GM21360 (cell line): Measurements from ENCODE around the gene CFAP74.
"Not testable (repeated sequence)": the region's sequence is repeated elsewhere in the genome, so short reads cannot be mapped to it uniquely, and the experiment has no call there.

Experiments used
- ATAC-seq: cut with Tn5 transposase; IDR thresholded peaks from one replicate; pipeline ENCODE4 v1.9.1; 2021; ENCODE audit warnings: mild to moderate bottlenecking, moderate library complexity; ENCODE audit not compliant: unreplicated experiment

CFAP74 gene

DNA sequence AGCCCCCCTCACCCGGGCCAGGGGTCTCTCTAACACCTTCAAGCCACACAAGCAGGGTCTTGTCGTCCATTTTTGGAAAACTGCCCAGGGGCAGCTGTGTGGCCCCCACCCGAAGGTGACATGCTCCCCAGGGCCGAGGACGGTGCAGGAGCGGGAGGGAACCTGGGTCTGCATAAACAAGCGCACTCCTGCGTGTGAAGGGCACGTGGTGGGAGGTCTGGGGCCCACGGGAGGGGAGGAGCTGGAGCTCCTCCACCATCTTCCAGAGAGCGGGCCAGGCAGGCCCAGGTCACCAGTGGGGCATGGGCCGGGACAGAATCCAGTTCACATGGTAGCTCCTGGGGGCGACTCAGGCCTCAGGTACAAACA lies 16.5 kb downstream of the CFAP74 start:
- ATAC-seq = no peak

DNA sequence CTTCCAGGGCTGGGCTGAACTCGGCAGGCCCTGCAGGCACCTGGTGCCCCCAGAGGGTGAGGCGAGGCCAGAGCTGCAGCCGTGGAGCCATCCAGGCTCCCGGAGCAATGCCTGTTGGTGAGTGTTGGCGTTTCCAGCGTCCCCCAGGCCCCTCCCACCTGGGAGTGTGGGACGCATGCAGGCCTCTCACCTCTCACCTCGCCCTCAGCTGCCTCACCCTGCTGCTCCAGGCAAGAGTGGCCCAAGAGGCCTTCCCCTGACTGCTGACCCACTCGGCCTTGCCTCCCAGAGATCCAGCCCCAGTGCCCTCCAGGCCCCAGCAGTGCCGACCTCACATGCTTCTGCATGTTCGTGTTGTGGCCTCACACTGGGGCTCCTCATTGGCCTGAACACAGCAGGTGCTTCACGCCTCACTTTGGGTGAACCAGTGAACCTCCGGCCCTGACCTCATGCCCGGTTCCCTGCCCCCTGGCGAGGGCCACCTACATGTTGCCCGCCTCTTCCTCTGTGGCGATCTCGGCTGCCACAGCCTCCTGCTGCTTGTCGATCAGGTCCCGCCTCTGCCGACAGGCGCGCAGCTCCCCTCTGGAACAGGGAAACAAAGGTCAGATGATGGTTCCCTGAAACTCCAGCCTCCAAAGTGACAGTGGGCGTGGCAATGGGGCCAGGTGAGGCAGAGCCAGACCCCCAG lies 17.0 kb downstream of the CFAP74 start:
- ATAC-seq = no peak

DNA sequence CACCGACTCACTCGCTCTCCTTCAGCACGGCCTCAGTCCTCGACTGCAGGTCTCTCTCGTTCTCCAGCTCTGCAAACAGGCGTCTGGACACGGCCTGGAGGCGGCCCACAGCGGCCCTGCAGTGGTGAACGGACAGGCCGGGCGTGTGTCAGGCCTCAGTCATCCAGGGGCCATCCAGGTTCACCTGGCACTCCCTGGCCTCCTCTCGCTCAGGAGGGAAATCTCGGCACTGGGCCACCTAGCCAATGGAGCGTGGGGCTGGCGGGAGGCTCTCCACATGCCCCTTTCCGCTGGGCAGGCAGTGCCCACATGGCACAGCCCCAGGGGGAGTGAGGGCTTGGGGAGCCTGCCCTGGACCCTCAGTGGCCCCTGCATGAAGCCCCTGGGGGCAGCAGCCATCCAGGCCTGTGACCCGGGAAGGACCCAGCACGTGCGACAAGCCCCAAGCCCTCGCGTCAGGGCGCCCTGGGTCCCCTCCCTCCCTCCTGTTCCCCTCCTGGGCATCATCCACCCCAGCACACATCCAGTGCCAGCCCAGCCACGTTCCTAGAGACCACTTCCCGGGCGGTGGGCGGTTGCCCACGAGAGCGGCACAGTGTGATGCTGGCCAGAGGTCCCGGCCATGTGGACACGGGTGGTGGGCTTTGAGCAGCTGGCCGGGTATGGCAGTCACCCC lies 18.1 kb downstream of the CFAP74 start:
- no peak for ATAC-seq

DNA sequence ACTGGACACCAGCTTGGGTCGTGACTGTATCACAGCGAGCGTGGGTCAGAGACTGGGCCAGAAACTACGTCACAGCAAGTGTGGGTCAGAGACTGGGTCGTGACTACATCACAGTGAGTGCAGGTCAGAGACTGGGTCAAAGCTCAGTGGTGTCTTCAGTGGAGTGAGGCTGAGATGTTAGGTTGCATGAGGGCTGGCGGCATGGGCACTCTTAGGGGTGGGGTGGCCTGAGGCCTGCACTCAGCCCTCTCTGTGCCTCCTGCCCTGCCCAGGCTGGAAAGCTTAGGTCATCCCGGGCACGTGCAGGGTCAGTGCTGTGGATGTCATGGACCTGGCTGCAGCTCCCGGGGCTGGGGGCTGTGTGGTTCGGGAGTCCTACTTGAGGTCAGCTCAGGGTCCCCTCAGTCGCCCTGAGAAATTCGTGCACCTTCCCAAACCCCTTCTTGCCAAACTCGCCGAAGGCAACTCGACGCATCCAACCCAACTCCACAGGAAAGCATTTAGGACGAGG lies 19.0 kb downstream of the CFAP74 start:
- no peak for ATAC-seq

DNA sequence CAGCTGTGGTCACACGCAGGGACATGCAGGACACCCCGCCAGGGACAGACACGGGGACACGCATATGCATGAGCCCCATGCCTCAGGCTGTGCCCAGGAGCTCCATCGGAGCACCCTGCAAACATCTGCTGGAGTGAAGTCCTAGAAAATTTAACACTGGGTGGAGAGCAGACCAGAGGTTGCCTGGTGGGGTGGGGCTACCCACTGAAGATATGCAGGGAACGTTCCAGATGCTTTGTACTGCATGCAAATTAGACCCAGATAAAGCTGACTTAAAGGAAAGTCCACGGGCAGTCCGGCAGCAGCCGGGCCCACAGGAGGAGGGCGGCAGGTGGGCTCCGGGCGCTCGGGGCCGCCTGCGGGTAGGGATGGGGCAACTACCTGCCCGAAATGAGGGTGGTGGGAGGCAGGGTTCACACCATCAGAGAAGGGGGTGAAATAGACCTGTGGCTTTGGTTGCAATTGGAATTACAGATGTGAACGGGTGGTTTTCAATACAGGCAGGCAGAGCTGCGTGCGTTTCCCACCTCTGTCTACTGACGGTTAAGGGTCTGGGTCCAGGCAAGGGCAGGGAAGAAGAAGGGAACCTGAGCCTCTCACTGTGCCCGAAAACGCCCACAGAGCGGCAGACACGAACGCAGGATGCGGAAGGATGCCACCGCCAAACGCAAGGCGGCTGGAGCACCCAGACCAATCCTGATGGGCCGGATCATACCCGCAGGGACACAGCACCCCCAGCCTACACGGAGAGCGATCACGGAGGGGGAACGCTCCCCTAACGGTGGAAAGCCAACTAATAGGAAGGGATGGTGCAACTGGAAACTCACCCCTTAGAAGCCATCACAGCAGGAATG lies 21.0 kb downstream of the CFAP74 start:
- ATAC-seq = no peak

DNA sequence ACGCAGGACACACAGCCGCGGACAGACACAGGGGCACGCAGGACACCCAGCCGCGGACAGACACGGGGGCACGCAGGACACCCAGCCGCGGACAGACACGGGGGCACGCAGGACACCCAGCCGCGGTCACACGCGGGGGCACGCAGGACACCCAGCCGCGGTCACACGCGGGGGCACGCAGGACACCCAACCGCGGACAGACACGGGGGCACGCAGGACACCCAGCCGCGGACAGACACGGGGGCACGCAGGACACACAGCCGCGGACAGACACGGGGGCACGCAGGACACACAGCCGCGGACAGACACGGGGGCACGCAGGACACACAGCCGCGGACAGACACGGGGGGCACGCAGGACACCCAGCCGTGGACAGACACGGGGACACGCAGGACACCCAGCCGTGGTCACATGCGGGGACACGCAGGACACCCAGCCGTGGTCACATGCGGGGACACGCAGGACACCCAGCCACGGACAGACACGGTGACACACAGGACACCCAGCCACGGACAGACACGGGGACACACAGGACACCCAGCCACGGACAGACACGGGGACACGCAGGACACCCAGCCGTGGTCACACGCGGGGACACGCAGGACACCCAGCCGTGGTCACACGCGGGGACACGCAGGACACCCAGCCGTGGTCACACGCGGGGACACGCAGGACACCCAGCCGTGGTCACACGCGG lies 21.8 kb downstream of the CFAP74 start:
- not testable (repeated sequence) for ATAC-seq

DNA sequence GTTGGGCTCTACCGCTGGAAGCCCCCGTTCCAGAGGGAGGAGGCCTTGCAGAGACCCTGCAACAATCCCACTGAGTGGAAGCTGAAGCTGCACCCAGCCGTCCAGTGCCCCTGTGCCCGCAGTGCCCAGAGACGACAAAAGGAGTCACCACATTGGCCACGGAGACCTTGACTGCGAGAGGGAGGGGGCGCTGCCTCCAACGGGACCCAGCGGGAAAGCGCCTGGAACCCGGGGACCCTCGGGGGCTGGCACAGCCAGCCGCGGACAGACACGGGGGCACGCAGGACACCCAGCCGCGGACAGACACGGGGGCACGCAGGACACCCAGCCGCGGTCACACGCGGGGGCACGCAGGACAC lies 22.5 kb downstream of the CFAP74 start:
- ATAC-seq = no peak

DNA sequence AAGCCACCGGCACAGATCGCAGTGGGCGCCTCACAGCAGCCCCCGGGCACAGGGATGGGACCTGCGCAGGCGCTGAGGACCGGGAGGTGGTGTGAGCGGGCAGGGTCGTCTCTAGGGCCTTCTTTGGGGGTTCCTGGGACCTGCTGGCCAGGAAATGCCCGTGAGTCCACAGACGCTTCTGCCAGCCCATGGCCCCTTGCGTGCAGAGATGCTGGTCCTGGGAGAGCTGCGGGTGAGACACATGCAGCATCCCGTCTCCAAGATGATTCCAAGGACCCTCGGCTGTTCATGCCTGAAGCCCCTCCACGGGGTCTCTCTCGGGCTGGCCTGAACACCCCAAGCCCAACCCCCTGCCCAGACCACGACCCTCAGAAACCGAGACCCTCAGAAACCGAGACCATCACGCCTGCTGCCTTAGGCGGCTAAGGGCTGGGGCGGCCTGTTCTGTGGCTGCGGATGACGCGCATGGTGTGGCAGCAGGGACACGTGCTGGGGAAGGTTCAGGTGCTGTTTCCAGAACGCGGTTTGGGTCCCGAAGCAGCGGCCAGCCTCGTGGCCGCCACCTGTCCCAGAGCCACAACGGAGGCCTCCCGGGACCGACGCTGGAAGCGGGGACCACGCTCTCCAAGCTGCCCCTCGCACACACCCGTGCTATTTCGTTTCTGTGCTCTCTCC lies 23.0 kb downstream of the CFAP74 start:
- ATAC-seq = no peak

DNA sequence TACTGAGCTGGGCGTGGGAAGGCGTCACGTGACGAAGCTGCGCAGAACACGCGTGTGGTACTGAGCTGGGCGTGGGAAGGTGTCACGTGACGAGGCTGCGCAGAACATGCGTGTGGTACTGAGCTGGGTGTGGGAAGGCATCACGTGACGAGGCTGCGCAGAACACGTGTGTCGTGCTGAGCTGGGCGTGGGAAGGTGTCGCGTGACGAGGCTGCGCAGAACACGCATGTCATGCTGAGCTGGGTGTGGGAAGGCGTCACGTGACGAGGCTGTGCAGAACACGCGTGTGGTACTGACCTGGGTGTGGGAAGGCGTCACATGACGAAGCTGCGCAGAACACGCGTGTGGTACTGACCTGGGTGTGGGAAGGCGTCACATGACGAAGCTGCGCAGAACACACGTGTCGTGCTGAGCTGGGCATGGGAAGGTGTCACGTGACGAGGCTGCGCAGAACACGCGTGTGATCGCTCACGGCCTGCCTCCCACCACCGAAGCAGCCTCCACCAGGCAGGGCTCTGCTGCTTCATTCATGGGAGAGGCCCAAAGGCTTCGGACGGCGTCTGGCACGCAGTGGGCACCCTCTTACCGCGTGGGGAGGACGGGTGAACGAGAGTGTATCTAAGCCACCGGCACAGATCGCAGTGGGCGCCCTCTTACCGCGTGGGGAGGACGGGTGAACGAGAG lies 24.0 kb downstream of the CFAP74 start:
- no peak for ATAC-seq

DNA sequence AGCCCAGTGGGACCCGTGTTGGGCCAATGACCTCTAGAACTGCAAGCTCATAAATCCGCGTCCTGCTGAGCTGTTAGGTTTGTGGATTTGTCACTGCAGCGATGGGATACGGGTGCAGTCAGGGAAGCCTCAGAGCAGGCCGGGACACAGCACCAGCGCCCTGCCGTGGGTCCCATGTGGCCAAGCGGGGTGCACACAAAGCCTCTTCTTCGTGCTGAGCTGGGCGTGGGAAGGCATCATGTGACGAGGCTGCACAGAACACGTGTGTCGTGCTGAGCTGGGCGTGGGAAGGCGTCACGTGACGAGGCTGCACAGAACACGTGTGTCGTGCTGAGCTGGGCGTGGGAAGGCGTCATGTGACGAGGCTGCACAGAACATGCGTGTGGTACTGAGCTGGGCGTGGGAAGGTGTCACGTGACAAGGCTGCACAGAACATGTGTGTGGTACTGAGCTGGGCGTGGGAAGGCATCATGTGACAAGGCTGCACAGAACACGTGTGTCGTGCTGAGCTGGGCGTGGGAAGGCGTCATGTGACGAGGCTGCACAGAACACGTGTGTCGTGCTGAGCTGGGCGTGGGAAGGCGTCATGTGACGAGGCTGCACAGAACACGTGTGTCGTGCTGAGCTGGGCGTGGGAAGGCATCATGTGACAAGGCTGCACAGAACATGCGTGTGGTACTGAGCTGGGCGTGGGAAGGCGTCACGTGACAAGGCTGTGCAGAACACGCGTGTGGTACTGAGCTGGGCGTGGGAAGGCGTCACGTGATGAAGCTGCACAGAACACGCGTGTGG lies 24.7 kb downstream of the CFAP74 start:
- ATAC-seq = not testable (repeated sequence)

DNA sequence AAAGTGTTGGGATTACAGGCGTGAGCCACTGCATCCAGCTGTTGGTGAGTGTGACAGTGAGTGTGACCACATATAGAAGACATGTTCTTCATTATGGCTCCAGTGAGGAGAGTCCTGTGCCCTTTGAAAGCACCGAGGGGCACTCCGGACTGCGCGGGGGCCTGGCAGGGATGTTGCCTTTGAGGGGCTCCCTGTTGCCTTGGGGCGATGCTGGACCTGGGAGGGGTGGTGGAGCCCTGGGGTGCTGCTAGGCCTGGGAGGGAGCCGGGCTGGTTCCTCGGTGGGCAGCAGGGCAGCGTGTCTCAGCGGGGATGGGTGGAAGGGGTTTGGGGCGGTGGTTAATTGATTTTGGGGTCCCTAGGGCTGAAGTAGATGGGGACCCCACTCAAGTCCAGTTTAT lies 25.5 kb downstream of the CFAP74 start:
- ATAC-seq = no peak

DNA sequence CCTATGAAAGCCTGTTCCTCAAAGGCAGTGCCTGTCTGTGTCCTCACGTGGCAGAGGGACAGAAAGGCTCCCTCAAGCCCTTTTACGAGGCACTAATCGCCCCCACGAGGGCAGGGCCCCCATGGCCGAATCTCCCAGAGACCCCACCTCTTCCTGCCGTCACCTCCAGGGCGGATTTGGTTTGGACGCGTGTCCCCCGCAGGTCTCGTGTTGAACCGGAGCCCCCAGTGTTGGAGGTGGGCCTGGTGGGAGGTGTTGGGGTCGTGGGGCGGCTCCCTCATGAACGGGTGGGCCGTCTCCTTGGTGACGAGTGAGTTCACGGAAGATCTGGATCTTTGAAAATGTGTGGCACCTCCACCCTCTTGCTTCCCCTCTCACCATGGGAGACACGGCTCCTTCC lies 27.6 kb downstream of the CFAP74 start:
- no peak for ATAC-seq

DNA sequence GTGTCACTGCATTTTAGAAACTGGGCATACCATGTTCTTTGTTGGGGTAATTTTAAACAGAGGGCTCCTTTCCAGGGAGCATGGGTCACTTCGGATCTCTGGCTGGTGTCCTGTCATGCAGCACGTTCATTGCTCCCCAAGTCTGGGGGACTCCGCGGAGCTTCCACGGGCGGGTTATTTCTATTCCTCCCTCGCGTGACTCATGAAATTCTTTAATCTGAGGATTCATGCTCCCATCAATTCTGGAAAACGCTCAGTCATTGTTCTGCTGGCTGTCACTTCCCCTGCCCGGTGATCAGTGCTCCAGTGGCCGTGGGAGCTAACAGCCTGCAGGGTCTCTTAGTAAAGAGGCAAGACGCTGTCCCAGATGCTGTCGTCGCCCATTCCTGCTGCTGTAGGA lies 28.1 kb downstream of the CFAP74 start:
- ATAC-seq = no peak

DNA sequence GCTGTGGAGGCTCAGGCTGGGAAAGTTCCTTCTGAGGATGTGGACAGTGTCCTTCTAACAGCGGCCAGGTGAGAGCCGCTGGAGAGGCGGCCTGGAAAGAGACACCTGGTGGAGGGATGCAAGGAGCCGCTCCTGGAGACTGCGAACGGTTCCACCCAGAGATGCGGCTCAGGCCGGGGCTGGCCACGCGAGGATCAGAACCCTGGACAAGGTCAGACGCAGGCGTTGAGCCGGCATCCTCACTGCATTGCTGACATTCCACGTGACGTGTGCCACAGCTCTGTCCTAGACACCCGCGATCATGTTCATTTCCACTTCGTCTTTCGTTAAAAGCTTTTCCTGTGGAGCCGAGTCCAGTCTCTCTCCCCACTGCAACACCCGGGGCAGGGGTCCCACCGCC lies 28.8 kb downstream of the CFAP74 start:
- ATAC-seq = no peak

DNA sequence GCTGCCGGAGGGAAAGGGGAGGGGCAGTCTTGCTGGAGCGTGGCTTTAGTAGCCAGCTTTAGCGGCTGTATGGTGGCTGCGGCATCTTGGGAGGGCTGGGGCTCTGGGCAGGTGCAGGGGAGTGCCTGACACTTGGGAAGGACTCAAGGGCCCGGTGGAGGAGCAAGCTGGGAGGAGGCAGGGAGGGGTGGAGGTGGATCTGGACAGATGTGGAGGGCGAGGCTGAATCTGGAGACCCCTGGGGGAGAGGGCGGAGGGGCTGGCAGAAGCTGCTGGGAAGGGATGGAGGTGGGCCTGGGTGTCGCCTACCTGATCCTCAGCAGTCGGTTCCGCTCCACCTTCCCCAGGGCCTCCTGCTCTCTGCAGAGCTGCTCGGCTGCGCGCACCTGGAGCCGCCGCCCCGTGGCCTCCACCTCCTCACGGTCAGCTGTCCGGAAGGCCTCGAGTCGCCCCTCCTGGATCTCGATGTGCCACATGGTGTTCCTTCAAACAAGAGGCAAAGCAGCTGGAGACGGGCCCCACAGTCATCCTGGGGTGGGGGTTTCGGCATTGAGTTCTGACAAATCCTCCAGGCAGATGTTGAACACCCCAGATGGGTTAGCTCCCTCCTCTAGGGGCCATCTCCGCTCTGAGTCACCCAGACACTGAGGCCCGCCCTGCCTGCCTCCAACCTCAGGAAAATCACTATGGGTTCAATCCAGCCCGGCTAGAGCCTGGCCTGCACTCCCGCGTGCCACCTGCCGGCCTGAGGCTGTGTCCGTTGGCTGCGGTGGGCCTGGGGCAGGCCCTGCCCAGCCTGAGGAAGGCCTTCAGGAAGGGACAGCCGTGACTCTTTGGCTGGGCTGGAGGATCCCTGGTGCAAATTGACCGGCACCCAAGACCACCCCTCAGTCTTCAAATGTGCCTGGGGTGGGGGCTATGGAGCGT lies 29.6 kb downstream of the CFAP74 start:
- no peak for ATAC-seq

DNA sequence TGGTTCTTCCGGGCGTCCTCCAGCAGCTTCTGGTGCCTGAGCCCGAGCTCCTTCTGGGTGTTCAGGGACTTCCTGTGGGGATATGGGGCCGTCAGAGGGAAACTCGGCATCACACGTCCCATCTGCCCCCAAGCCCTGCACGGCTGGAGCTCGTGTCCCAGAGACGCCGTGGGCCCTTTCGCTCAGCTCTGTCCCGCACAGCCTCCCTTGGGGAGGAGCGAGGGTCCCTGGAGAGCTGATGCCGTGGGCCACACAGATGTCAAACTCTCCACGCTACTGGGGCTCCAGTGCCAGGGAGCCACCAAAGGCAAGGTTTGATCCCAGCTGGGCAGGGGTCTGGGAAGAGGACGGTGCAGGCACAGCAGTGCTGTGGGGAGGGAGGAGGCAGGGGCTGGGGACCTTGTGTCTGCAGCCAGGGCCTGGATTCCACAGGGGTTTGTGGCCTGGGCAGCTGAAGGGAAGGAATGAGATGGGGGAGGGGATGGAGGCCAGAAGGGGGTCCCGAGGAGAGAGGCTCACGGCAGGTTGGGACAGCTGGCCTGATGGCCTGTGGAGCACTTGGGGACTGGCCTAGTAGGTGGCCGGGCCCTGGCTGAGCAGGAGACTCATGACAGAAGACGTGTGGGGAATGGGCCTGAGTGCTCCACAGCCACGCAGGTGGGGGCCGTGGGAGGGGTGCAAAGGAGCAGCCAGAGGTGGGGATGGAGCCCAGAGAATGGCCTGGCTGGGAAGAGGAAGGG lies 30.4 kb downstream of the CFAP74 start:
- no peak for ATAC-seq

DNA sequence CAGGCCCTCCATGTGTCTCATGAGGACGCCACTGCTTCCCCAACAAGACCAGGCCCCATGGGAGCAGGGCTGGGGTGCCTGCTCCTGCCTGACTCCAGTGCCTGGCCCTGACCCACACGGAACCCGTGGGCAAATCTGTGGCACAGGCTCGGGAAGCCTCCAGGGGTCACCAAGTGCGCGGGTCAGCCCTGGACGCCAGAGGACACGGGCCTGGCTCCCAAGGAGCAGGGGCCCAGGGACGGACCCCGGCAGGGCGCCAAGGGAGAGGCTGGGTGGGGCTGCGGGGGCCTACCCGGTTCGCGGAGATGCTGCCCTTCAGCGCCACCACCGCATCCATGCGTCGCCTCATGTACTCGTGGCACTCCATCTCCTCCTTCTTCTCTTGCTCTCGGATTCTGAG lies 31.9 kb downstream of the CFAP74 start:
- no peak for ATAC-seq

DNA sequence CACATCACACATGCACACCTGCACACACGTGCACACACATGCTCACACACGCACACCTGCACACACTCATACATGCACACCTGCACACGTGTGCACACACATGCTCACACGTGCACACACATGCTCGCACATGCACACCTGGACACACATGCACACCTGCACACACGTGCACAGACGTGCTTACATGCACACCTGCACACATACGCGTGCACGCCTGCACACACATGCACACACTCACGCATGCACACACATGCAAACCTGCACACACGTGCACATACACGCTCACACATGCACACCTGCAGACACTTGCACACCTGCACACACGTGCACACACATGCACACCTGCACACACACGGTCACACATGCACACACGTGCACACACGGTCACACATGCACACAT lies 32.6 kb downstream of the CFAP74 start:
- ATAC-seq = no peak
